Subcutaneous abdominal adipose tissue (tissue), 5 donors: ENCODE measurements around the gene MYO3A.
"Not testable (repeated sequence)": the region's sequence is repeated elsewhere in the genome, so short reads cannot be mapped to it uniquely, and the experiment has no call there.

Experiments used
- H3K27ac ChIP-seq: one replicate; pipeline ENCODE4 v1.7.0; 2013; ENCODE audit warnings: low read depth, mild to moderate bottlenecking, inconsistent platforms, low read length, moderate library complexity
- H3K27me3 ChIP-seq, 5 donors: one replicate each; pipeline ENCODE4 v1.7.0; 2013; ENCODE audit warnings: low read length in 5 of 5, inconsistent platforms in 1 of 5; ENCODE audit not compliant: control insufficient read depth in 5 of 5, insufficient read depth in 4 of 5
- H3K36me3 ChIP-seq, 5 donors: one replicate each; pipeline ENCODE4 v1.7.0; 2013; ENCODE audit warnings: low read length in 5 of 5; ENCODE audit not compliant: control insufficient read depth in 5 of 5, insufficient read depth in 5 of 5
- H3K4me1 ChIP-seq, 5 donors: one replicate each; pipeline ENCODE4 v1.7.0; 2013; ENCODE audit warnings: low read length in 5 of 5, mild to moderate bottlenecking in 3 of 5, moderate library complexity in 1 of 5; ENCODE audit not compliant: control insufficient read depth in 5 of 5, insufficient read depth in 5 of 5
- H3K4me3 ChIP-seq, 5 donors: one replicate each; pipeline ENCODE4 v1.7.0; 2013; ENCODE audit warnings: low read length in 5 of 5, low read depth in 1 of 5
- H3K9ac ChIP-seq, 5 donors: one replicate each; pipeline ENCODE4 v1.7.0; 2013; ENCODE audit warnings: low read length in 5 of 5, mild to moderate bottlenecking in 4 of 5, moderate library complexity in 3 of 5
- H3K9me3 ChIP-seq, 5 donors: one replicate each; pipeline ENCODE4 v1.7.0; 2013; ENCODE audit warnings: low read length in 5 of 5; ENCODE audit not compliant: control insufficient read depth in 5 of 5
- donor health status: healthy.
- donor health status: healthy.
- donor health status: healthy.
- donor health status: healthy.
- donor health status: healthy.

MYO3A gene

GRCh38 chr10:26057466-26057865 is 123.4 kb downstream of the MYO3A start:
- Histone ChIP-seq H3K9me3 (peaks cover 0 to 4% (median 0%) of the 10 kb centered on the region in 5 donors), H3K9ac (no peak overlapping the region), H3K4me1 (no peaks in the 10 kb centered on the region), H3K27me3 (peaks cover 0 to 3% (median 0%) of the 10 kb centered on the region in 5 donors), H3K27ac (no peak overlapping the region), H3K36me3 (no peaks in the 10 kb centered on the region), H3K4me3 (no peak overlapping the region)

- Histone ChIP-seq H3K27ac (no peak overlapping the region), H3K4me1 (no peaks in the 10 kb centered on the region), H3K36me3 (no peaks in the 10 kb centered on the region), H3K4me3 (no peak overlapping the region), H3K9me3 (no peaks in the 10 kb centered on the region), H3K9ac (no peak overlapping the region), H3K27me3 (no peaks in the 10 kb centered on the region)
Observed at GRCh38 chr10:26064106-26064505, 130.1 kb downstream of the MYO3A start.

- H3K4me3 ChIP-seq: no peak overlapping the region
- peaks cover 0 to 4% (median 0%) of the 10 kb centered on the region in 5 donors for H3K9me3 ChIP-seq
- H3K27me3 ChIP-seq: no peaks in the 10 kb centered on the region
- no peak overlapping the region for H3K9ac ChIP-seq
- no peaks in the 10 kb centered on the region for H3K4me1 ChIP-seq
- no peak overlapping the region for H3K27ac ChIP-seq
- no peaks in the 10 kb centered on the region for H3K36me3 ChIP-seq
Observed at GRCh38 chr10:26067680-26068079, 133.7 kb downstream of the MYO3A start.

DNA sequence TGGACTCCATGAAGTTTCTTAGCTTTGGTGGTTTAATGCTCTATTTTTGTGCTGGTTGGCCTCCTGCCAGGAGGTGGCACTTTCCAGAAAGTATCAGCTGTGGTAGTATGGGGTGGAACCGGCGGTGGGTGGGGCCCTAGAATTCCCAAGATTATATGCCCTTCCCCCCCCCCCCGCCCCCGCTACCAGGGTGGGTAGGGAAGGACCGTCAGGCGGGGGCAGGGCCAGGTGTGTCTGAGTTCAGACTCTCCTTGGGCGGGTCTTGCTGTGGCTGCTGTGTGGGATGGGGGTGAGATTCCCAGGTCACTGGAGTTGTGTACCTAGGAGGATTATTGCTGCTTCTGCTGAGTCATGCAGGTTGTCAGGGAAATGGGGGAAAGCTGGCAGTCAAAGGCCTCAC is 146.9 kb downstream of the MYO3A start:
- H3K27ac ChIP-seq, H3K36me3 ChIP-seq, H3K4me1 ChIP-seq, H3K9ac ChIP-seq, H3K4me3 ChIP-seq, H3K9me3 ChIP-seq, H3K27me3 ChIP-seq: not testable (repeated sequence)

- H3K4me3 ChIP-seq: no peak overlapping the region
- H3K27ac ChIP-seq: no peak overlapping the region
- H3K9ac ChIP-seq: no peak overlapping the region
- H3K4me1 ChIP-seq: no peaks in the 10 kb centered on the region
- no peaks in the 10 kb centered on the region for H3K9me3 ChIP-seq
- no peaks in the 10 kb centered on the region for H3K36me3 ChIP-seq
- no peaks in the 10 kb centered on the region for H3K27me3 ChIP-seq
Observed at GRCh38 chr10:26081459-26081858, 147.4 kb downstream of the MYO3A start.

GRCh38 chr10:26085549-26085948 is 151.5 kb downstream of the MYO3A start:
- Histone ChIP-seq H3K27me3 (no peaks in the 10 kb centered on the region), H3K9me3 (no peaks in the 10 kb centered on the region), H3K9ac (no peak overlapping the region), H3K27ac (no peak overlapping the region), H3K36me3 (no peaks in the 10 kb centered on the region), H3K4me1 (no peaks in the 10 kb centered on the region), H3K4me3 (no peak overlapping the region)

DNA sequence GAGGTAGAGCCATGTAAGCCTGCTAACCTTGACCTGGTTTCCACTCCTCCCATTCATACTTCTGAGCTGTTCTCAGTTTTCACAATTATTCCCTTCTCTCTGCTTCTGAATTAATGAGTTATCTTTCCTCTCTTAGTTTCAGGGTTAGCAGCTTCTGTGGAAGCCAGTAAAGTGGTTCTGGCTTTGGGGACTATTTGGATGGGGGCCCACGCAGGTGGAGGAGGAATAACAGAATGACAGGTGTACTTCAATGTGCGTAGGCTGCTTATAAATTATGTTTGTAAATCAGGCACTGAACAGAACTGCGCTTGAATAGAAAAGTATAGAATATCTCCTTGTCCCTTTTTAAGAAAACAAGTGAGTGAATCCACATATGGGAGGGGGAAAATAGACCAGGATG is 153.6 kb downstream of the MYO3A start:
- Histone ChIP-seq H3K4me1 (no peaks in the 10 kb centered on the region), H3K27me3 (no peaks in the 10 kb centered on the region), H3K9ac (no peak overlapping the region), H3K36me3 (no peaks in the 10 kb centered on the region), H3K9me3 (peaks cover 0 to 3% (median 0%) of the 10 kb centered on the region in 5 donors), H3K27ac (no peak overlapping the region), H3K4me3 (no peak overlapping the region)

- H3K27me3 ChIP-seq: no peaks in the 10 kb centered on the region
- H3K9ac ChIP-seq: no peak overlapping the region
- no peak overlapping the region for H3K27ac ChIP-seq
- no peaks in the 10 kb centered on the region for H3K36me3 ChIP-seq
- H3K9me3 ChIP-seq: peaks cover 0 to 3% (median 0%) of the 10 kb centered on the region in 5 donors
- H3K4me3 ChIP-seq: no peak overlapping the region
- H3K4me1 ChIP-seq: no peaks in the 10 kb centered on the region
Observed at GRCh38 chr10:26090026-26090425, 156.0 kb downstream of the MYO3A start.

- Histone ChIP-seq H3K9ac (no peak overlapping the region), H3K9me3 (peaks cover 0 to 3% (median 0%) of the 10 kb centered on the region in 5 donors), H3K4me1 (no peaks in the 10 kb centered on the region), H3K36me3 (no peaks in the 10 kb centered on the region), H3K4me3 (no peak overlapping the region), H3K27ac (no peak overlapping the region), H3K27me3 (no peaks in the 10 kb centered on the region)
Observed at GRCh38 chr10:26090762-26091161, 156.7 kb downstream of the MYO3A start.

- Histone ChIP-seq H3K36me3 (no peaks in the 10 kb centered on the region), H3K9ac (no peak overlapping the region), H3K27ac (no peak overlapping the region), H3K27me3 (no peaks in the 10 kb centered on the region), H3K4me3 (no peak overlapping the region), H3K4me1 (no peaks in the 10 kb centered on the region), H3K9me3 (peaks cover 0 to 3% (median 2%) of the 10 kb centered on the region in 5 donors)
Observed at GRCh38 chr10:26093229-26093628, 159.2 kb downstream of the MYO3A start.

DNA sequence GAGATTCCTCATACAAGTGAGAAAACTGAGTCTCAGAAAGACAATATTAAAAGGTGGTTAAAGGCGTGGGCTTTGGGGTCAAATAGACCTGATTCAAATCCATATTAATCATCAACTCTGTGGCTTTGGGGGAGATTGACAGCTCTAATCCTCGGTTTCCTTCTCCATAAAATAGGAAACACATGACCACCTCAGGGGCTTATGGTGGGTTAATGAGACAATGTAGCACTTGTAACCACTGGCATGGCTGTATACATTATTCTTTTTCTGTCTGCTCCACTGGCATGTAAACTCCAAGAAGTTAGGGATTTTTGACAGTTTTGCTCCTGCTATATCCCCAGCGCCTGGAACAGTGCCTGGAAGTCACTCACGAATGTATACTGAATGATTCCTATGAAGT is 161.8 kb downstream of the MYO3A start:
- H3K27ac ChIP-seq: no peak overlapping the region
- H3K4me3 ChIP-seq: no peak overlapping the region
- H3K27me3 ChIP-seq: no peaks in the 10 kb centered on the region
- H3K9ac ChIP-seq: no peak overlapping the region
- H3K9me3 ChIP-seq: peaks cover 0 to 3% (median under 1%) of the 10 kb centered on the region in 5 donors
- no peaks in the 10 kb centered on the region for H3K36me3 ChIP-seq
- H3K4me1 ChIP-seq: no peaks in the 10 kb centered on the region
